HepG2 (cell line): ENCODE data around the gene DPT. TPM values are rescaled to one million over a fixed set of nuclear protein-coding genes. Genes with fewer than 3 reads are reported as not detected.

Source experiments
- ATAC-seq: fragments of 200-7000 bp; cut with Tn5 transposase; 3 replicates; pipeline ENCODE4 v1.9.1; 2020; ENCODE audit warnings: mild to moderate bottlenecking, moderate library complexity
- BruUV-seq: library from RNA; stranded (reverse); fragments of 400-500 nt; replicated peaks from 2 replicates; lab custom pipeline; 2021; lab: Mats Ljungman, UMichigan
- CTCF ChIA-PET: fragments of 300-600 bp; formaldehyde crosslinking; extraction: SDS; loops from one replicate; lab custom pipeline; 2021; ENCODE audit warnings: low total read pairs, inconsistent platforms, low intra/inter-chr PET ratio; lab: Yijun Ruan, JAX
- POLR2A ChIA-PET: fragments of 350-600 bp; sonication (Branson Sonifier 250); formaldehyde crosslinking; loops from one replicate; lab custom pipeline; 2020; ENCODE audit warnings: antibody characterized with exemption, inconsistent platforms; lab: Yijun Ruan, JAX
- DNase-seq: peaks from one replicate; pipeline ENCODE4 v3.0.0-alpha.2; 2015; ENCODE audit warnings: low spot score
- FAIRE-seq: peaks from 3 replicates; lab custom pipeline; 2011; peaks lifted over from hg19 to GRCh38; lab: Jason Lieb, UNC
- H2AFZ ChIP-seq: one replicate; pipeline ENCODE4 v1.6.1; 2011; ENCODE audit warnings: low read length, inconsistent platforms
- H3K27ac ChIP-seq: fragments of 300-600 bp; 3 replicates; pipeline ENCODE4 v1.8.0; 2011; ENCODE audit warnings: mixed run types, mild to moderate bottlenecking, mixed read lengths, low read length, inconsistent platforms; ENCODE audit not compliant: insufficient read depth; ENCODE audit errors: extremely low read length
- H3K27me3 ChIP-seq, 2 experiments: fragments of 200-600 bp in 1 of 2; 2 replicates in 1 of 2; 3 replicates in 1 of 2; pipeline versions ENCODE4 v1.6.0 to v1.8.0; 2011; ENCODE audit warnings: low read length in 2 of 2, mild to moderate bottlenecking in 2 of 2, moderate library complexity in 2 of 2, inconsistent platforms in 1 of 2; ENCODE audit not compliant: insufficient read depth in 2 of 2, control insufficient read depth in 1 of 2
- H3K36me3 ChIP-seq, 2 experiments: fragments of 200-600 bp in 1 of 2; replicated peaks in 1 of 2; 2 replicates in 1 of 2; 3 replicates in 1 of 2; pipeline versions ENCODE4 v1.5.1 to v1.8.0; 2011; ENCODE audit warnings: low read length in 2 of 2, inconsistent platforms in 1 of 2; ENCODE audit not compliant: insufficient read depth in 2 of 2, control insufficient read depth in 1 of 2
- H3K4me1 ChIP-seq: 2 replicates; pipeline ENCODE4 v1.5.1; 2012; ENCODE audit warnings: low read length, inconsistent platforms; ENCODE audit not compliant: insufficient read depth
- H3K4me2 ChIP-seq: 2 replicates; pipeline ENCODE4 v1.6.0; 2011; ENCODE audit warnings: low read depth, low read length, inconsistent platforms
- H3K4me3 ChIP-seq, 3 experiments: fragments of 200-600 bp in 1 of 3; sonication (generic), shearing (Covaris generic) in 1 of 3; replicated peaks in 1 of 3; 2 replicates each; pipeline ENCODE4 v1.5.1; 2011 to 2016; ENCODE audit warnings: low read length in 3 of 3, inconsistent platforms in 2 of 3, low read depth in 2 of 3, mild to moderate bottlenecking in 2 of 3, control low read depth in 1 of 3, mixed read lengths in 1 of 3; ENCODE audit not compliant: insufficient read depth in 1 of 3
- H3K79me2 ChIP-seq: one replicate; pipeline ENCODE4 v1.6.1; 2011; ENCODE audit warnings: low read length, inconsistent platforms; ENCODE audit not compliant: insufficient read depth
- H3K9ac ChIP-seq: 2 replicates; pipeline ENCODE4 v1.6.0; 2011; ENCODE audit warnings: mild to moderate bottlenecking, low read depth, low read length, inconsistent platforms; ENCODE audit not compliant: insufficient read depth
- H3K9me3 ChIP-seq: 2 replicates; pipeline ENCODE4 v1.5.1; 2012; ENCODE audit warnings: mild to moderate bottlenecking, low read length
- H4K20me1 ChIP-seq: 2 replicates; pipeline ENCODE4 v1.6.0; 2011; ENCODE audit warnings: inconsistent platforms, mild to moderate bottlenecking, low read length, moderate library complexity; ENCODE audit not compliant: insufficient read depth
- E2F2 ChIP-seq: sonication (generic); formaldehyde crosslinking; IDR thresholded peaks from 2 replicates; pipeline ENCODE4 v1.4.0; 2020; ENCODE audit warnings: missing genetic modification reagents, borderline replicate concordance
- GPN1 ChIP-seq: sonication (generic); formaldehyde crosslinking; IDR thresholded peaks from 2 replicates; pipeline ENCODE4 v1.5.1; 2020; ENCODE audit warnings: missing genetic modification reagents, borderline replicate concordance
- HNRNPH1 ChIP-seq: fragments of 200-400 bp; formaldehyde crosslinking; optimal IDR thresholded peaks from 2 replicates; pipeline ENCODE3; 2017; ENCODE audit warnings: mild to moderate bottlenecking, low read depth, low read length
- MTA3 ChIP-seq: sonication (generic); formaldehyde crosslinking; IDR thresholded peaks from 2 replicates; pipeline ENCODE4 v1.4.0; 2020; ENCODE audit warnings: missing genetic modification reagents
- MYC ChIP-seq: sonication (generic); formaldehyde crosslinking; IDR thresholded peaks from 2 replicates; pipeline ENCODE4 v1.9.0; 2021; ENCODE audit warnings: missing genetic modification reagents, borderline replicate concordance
- PBX2 ChIP-seq: IDR thresholded peaks from 2 replicates; pipeline ENCODE4 v1.6.1; 2016; ENCODE audit warnings: control low read depth
- SRY ChIP-seq: sonication (generic); formaldehyde crosslinking; IDR thresholded peaks from 2 replicates; pipeline ENCODE4 v1.8.0; 2022; ENCODE audit warnings: mild to moderate bottlenecking, missing genetic modification reagents
- ZNF792 ChIP-seq: IDR thresholded peaks from 2 replicates; pipeline ENCODE4 v1.6.1; 2016
- whole genome bisulfite sequencing: methylation state at CpG from one replicate; pipeline ENCODE4 v1.1.6; 2017; ENCODE audit warnings: low lambda C conversion rate; 5-methylcytosine and 5-hydroxymethylcytosine counted together
- in situ Hi-C: cut with HindIII; loops from 2 replicates; pipeline ENCODE4 v1.10.0; 2017; ENCODE audit warnings: low pct_unique_long_range_greater_than_20kb; ENCODE audit not compliant: extremely low pct_ligation_motif_present
- intact Hi-C: fragments of 100-400 bp; cut with micrococcal nuclease; formaldehyde crosslinking; loops from one replicate; pipeline ENCODE4 v1.10.0; 2022; ENCODE audit not compliant: unreplicated experiment
- polyA plus RNA-seq, 8 experiments: library from polyadenylated mRNA; depleted of rRNA in 3 of 8; stranded (reverse) in 7 of 8; unstranded in 1 of 8; fragments of >200 nt; fragmentation: Illumina TruSeq in 4 of 8; extraction: Trizol in 4 of 8; gene quantifications; 2 replicates each; pipeline versions ENCODE4 v1.2.1 to v1.2.3, GENCODE V29; 2011 to 2016; ENCODE audit warnings: low read depth in 4 of 8, missing spikeins in 1 of 8, mixed read lengths in 1 of 8; ENCODE audit not compliant: insufficient read depth in 1 of 8
- total RNA-seq, 5 experiments: library from RNA; depleted of rRNA; stranded (reverse); fragments of >200 nt; fragmentation: Illumina TruSeq; extraction: Trizol; gene quantifications; 2 replicates each; pipeline ENCODE4 v1.2.3, GENCODE V29; 2016; ENCODE audit warnings: low read depth in 1 of 5

DPT gene
- total and polyA plus RNA-seq, 2 of the 13 experiments (the other 11 are each of a cell fraction or from before 2014, with no cell fraction given), result 0.04 TPM; not detected in 1

GRCh38 chr1:168763031-168763430, 34.0 kb upstream of the DPT start:
- WGBS, result 48% methylated on average over 3 of the region's 3 CpGs

More at GRCh38 chr1:168763031-168763430, 34.0 kb upstream of the DPT start:
- intact Hi-C loops, result no loop called here
- no peak overlapping the region for H3K27ac ChIP-seq
- no peak overlapping the region for H3K4me3 ChIP-seq
- no peak overlapping the region for H2AFZ ChIP-seq
- POLR2A ChIA-PET, result interaction anchor here (1.3 to 1.4 kb wide), 2 partner anchors 71 to 73 kb away, joined by 3 to 4 read pairs; no protein-coding TSS in a partner anchor
- no peak overlapping the region for H3K9ac ChIP-seq
- TF ChIP-seq ZNF792, result no peak
- no peak for TF ChIP-seq MTA3 (CRISPR knock-in tag)
- no peak for TF ChIP-seq HNRNPH1
- no peak for TF ChIP-seq PBX2
- no peak for TF ChIP-seq SRY (CRISPR knock-in tag)
- TF ChIP-seq MYC (CRISPR knock-in tag), result no peak
- no peak for TF ChIP-seq E2F2 (CRISPR knock-in tag)
- no peak for TF ChIP-seq GPN1
- no peak overlapping the region for H3K4me2 ChIP-seq
- BruUV-seq, result no TSS peak
- no peaks in the 10 kb centered on the region; a peak in 2 of 5 replicates for H3K27me3 ChIP-seq
- FAIRE-seq (no peak), ATAC-seq (no peak), DNase-seq (no peak)
- no peaks in the 10 kb centered on the region for H3K79me2 ChIP-seq
- in situ Hi-C loops, result no loop called here
- H3K36me3 ChIP-seq, result no peaks in the 10 kb centered on the region
- no peaks in the 10 kb centered on the region for H3K9me3 ChIP-seq
- CTCF ChIA-PET, result no interaction called here
- H4K20me1 ChIP-seq, result no peaks in the 10 kb centered on the region
- H3K4me1 ChIP-seq, result peaks cover 42% of the 10 kb centered on the region
